CD4-positive, alpha-beta memory T cell (primary cell): Measurements from ENCODE around the gene SIGLEC10. TPM values are rescaled to one million over a fixed set of nuclear protein-coding genes. Genes with fewer than 3 reads are reported as not detected.
"Not testable (repeated sequence)": the region's sequence is repeated elsewhere in the genome, so short reads cannot be mapped to it uniquely, and the experiment has no call there.

ENCODE experiments used
- CTCF ChIA-PET: fragments of 350-600 bp; sonication (Branson Sonifier 250); formaldehyde crosslinking; loops from one replicate; lab custom pipeline; 2021; ENCODE audit warnings: inconsistent platforms; ENCODE audit not compliant: partially characterized antibody; lab: Charles Lee
- POLR2A ChIA-PET: fragments of 350-600 bp; sonication (Branson Sonifier 250); formaldehyde crosslinking; loops from one replicate; lab custom pipeline; 2021; ENCODE audit not compliant: partially characterized antibody; lab: Charles Lee
- DNase-seq, 5 donors: peaks; one replicate each; pipeline versions ENCODE4 v3.0.0 to v3.0.0-alpha.2; 2020 to 2022; ENCODE audit warnings: mixed read lengths in 1 of 5
- H3K27ac ChIP-seq: one replicate; pipeline ENCODE4 v1.7.0; 2013; ENCODE audit warnings: low read depth, low read length
- H3K27me3 ChIP-seq: 2 replicates; pipeline ENCODE4 v1.7.0; 2013; ENCODE audit warnings: mild to moderate bottlenecking, low read length, moderate library complexity; ENCODE audit not compliant: insufficient read depth
- H3K36me3 ChIP-seq: 2 replicates; pipeline ENCODE4 v1.7.0; 2013; ENCODE audit warnings: mild to moderate bottlenecking, low read length, moderate library complexity; ENCODE audit not compliant: insufficient read depth
- H3K4me1 ChIP-seq: 2 replicates; pipeline ENCODE4 v1.7.0; 2013; ENCODE audit warnings: mild to moderate bottlenecking, low read length, moderate library complexity; ENCODE audit not compliant: insufficient read depth
- H3K4me3 ChIP-seq, 2 donors: one replicate each; pipeline ENCODE4 v1.7.0; 2013; ENCODE audit warnings: low read length in 2 of 2, mild to moderate bottlenecking in 1 of 2
- H3K9me3 ChIP-seq, 2 donors: one replicate each; pipeline ENCODE4 v1.7.0; 2013; ENCODE audit warnings: low read length in 2 of 2, control low read depth in 1 of 2; ENCODE audit not compliant: control insufficient read depth in 1 of 2
- H3K27ac Mint-ChIP-seq, 7 donors: one replicate each; pipeline ENCODE4 v1.8.0; 2020 to 2021; ENCODE audit warnings: mixed read lengths in 7 of 7, mild to moderate bottlenecking in 6 of 7, inconsistent platforms in 3 of 7, moderate library complexity in 3 of 7
- H3K27me3 Mint-ChIP-seq, 2 donors: one replicate each; pipeline ENCODE4 v1.8.0; 2020 to 2021; ENCODE audit warnings: mixed read lengths in 2 of 2
- H3K36me3 Mint-ChIP-seq, 2 donors: one replicate each; pipeline ENCODE4 v1.8.0; 2020 to 2021; ENCODE audit warnings: mixed read lengths in 2 of 2, inconsistent platforms in 1 of 2, mild to moderate bottlenecking in 1 of 2
- H3K4me1 Mint-ChIP-seq, 4 donors: one replicate each; pipeline ENCODE4 v1.8.0; 2020 to 2021; ENCODE audit warnings: mixed read lengths in 4 of 4, mild to moderate bottlenecking in 1 of 4
- H3K4me3 Mint-ChIP-seq, 8 donors: one replicate each; pipeline ENCODE4 v1.8.0; 2020 to 2021; ENCODE audit warnings: mixed read lengths in 8 of 8, mild to moderate bottlenecking in 7 of 8, moderate library complexity in 6 of 8, inconsistent platforms in 3 of 8
- H3K9me3 Mint-ChIP-seq, 8 donors: one replicate each; pipeline ENCODE4 v1.8.0; 2020 to 2021; ENCODE audit warnings: mixed read lengths in 8 of 8, mild to moderate bottlenecking in 5 of 8, inconsistent platforms in 3 of 8, moderate library complexity in 1 of 8
- intact Hi-C: fragments of 100-400 bp; cut with micrococcal nuclease; formaldehyde crosslinking; loops from one replicate; pipeline ENCODE4 v1.15.1; 2023
- polyA plus RNA-seq, 2 donors: library from polyadenylated mRNA; unstranded; fragments of 300-500 nt; fragmentation: Illumina TruSeq; gene quantifications; one replicate each; pipeline ENCODE4 v1.2.3, GENCODE V29; 2021
- total RNA-seq, 2 experiments: library from RNA; stranded (reverse); gene quantifications; one replicate each; pipeline ENCODE4 v1.2.3, GENCODE V29; 2021

SIGLEC10 gene
- total and polyA plus RNA-seq, 4 experiments from 2014 or later, result 0.12 to 0.39 TPM; not detected in 2

DNA sequence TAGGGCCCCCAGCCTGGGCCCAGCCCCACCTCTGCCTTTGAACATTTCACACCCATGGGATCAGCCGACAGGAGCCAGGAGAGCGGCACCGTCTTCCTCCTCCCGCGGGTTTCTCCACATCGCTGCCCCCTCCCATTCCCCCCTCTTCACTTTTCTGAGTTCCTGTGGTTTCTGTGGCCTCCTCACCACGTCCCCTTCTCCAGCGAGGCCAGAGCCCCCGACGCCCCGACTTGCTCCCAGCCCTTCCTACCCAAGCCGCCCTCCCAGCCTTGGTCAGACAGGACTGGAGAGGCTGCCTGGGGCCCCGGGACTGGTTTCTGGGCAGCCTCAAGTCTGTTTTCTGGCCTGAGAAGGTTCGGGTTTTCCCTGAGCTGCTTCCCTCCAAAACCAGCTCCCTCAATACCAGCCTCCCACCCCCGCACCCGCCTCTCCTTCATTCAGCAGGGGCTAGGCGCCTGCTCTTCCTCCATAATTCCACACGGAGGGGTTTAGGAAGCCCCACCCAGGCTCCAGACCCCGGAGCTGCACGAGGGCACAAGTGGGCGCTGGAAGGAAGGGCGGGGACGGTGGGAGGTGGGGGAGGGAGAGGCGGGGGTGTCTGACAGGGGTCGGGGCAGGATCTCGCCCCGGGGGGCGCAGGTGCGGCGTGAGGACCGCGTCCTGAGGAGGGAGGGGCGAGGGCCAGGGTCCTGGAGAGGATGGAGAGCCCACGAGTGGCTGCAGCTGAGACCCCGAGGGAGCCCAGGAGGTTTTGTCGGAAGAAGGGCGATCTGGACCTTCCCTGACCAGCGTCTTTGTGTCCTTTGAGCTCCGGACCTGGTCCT, 4.0 kb upstream of the SIGLEC10 start:
- H3K27ac Mint-ChIP-seq, result peak overlapping the region in 1 of 7 donors; percentile 24
- H3K4me1 Mint-ChIP-seq, result peaks cover 0 to 8% (median 3%) of the 10 kb centered on the region in 4 donors
- H3K9me3 ChIP-seq, result no peaks in the 10 kb centered on the region
- no peaks in the 10 kb centered on the region for H3K9me3 Mint-ChIP-seq
- DNase-seq, result no peak
- no peak overlapping the region for H3K4me3 Mint-ChIP-seq
- POLR2A ChIA-PET, result interaction anchor here (1.4 to 1.9 kb wide), 2 partner anchors 21 to 93 kb away, joined by 3 to 11 read pairs; no protein-coding TSS in a partner anchor
- H3K36me3 ChIP-seq, result no peaks in the 10 kb centered on the region
- H3K4me1 ChIP-seq, result no peaks in the 10 kb centered on the region
- no peak overlapping the region for H3K27ac ChIP-seq
- H3K36me3 Mint-ChIP-seq, result no peaks in the 10 kb centered on the region
- intact Hi-C loops, result loop anchor here (1.0 to 2.0 kb wide), 4 partner anchors 20 to 235 kb away; no protein-coding TSS in a partner anchor
- H3K4me3 ChIP-seq, result no peak overlapping the region
- CTCF ChIA-PET, result interaction anchor here (0.6 to 7.3 kb wide), 18 partner anchors 10 to 356 kb away, joined by 3 to 84 read pairs (median 3); no protein-coding TSS in a partner anchor
- H3K27me3 ChIP-seq, result no peaks in the 10 kb centered on the region
- peaks cover 11 to 20% of the 10 kb centered on the region in 2 donors for H3K27me3 Mint-ChIP-seq

GRCh38 chr19:51420511-51420910, 3.1 kb upstream of the SIGLEC10 start:
- H3K4me3 ChIP-seq, H3K36me3 ChIP-seq, H3K9me3 Mint-ChIP-seq, H3K36me3 Mint-ChIP-seq, DNase-seq, intact Hi-C loops, H3K27me3 ChIP-seq, H3K4me1 Mint-ChIP-seq, H3K9me3 ChIP-seq, H3K4me1 ChIP-seq, H3K27ac Mint-ChIP-seq, H3K4me3 Mint-ChIP-seq, POLR2A ChIA-PET, H3K27ac ChIP-seq: not testable (repeated sequence)
- peaks cover 12 to 20% of the 10 kb centered on the region in 2 donors for H3K27me3 Mint-ChIP-seq
- CTCF ChIA-PET, result interaction anchor here (1.3 to 7.3 kb wide), 7 partner anchors 20 to 238 kb away, joined by 3 to 84 read pairs (median 11); no protein-coding TSS in a partner anchor

DNA sequence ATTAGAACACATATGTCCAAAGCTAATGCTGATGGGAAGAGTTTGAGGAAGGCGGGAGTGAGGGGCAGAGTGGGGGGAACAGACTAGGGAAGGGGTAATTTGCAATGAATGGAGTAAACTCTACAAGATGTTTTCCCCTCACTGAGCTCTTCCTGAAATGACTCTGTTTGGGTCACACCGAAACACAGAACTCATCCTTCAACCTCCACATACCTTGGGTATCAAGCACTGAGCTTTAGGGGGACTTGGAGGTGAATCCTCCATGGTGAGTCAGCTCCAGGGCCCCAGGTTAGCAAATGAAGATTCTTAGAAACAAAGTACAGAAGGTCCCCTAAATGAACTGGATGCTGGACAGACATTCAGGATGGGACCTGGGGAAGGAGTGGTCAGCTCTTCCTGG, 1.3 kb upstream of the SIGLEC10 start:
- Histone ChIP-seq H3K4me3 (no peak overlapping the region), H3K4me1 (no peaks in the 10 kb centered on the region), H3K9me3 (no peaks in the 10 kb centered on the region), H3K27me3 (no peaks in the 10 kb centered on the region), H3K36me3 (no peaks in the 10 kb centered on the region), H3K27ac (no peak overlapping the region)
- Mint-ChIP-seq H3K27ac (no peak overlapping the region), H3K4me1 (peaks cover 0 to 8% (median 4%) of the 10 kb centered on the region in 4 donors), H3K27me3 (peaks cover 12 to 20% of the 10 kb centered on the region in 2 donors), H3K9me3 (no peaks in the 10 kb centered on the region), H3K4me3 (no peak overlapping the region), H3K36me3 (no peaks in the 10 kb centered on the region)
- no peak for DNase-seq
- ChIA-PET CTCF (interaction anchor here (0.9 to 7.3 kb wide), 6 partner anchors 18 to 238 kb away, joined by 3 to 51 read pairs (median 8); no protein-coding TSS in a partner anchor), POLR2A (interaction anchor here (1.0 kb wide), 1 partner anchor 23 kb away, joined by 3 read pairs; no protein-coding TSS in a partner anchor)
- intact Hi-C loops, result no loop called here

DNA sequence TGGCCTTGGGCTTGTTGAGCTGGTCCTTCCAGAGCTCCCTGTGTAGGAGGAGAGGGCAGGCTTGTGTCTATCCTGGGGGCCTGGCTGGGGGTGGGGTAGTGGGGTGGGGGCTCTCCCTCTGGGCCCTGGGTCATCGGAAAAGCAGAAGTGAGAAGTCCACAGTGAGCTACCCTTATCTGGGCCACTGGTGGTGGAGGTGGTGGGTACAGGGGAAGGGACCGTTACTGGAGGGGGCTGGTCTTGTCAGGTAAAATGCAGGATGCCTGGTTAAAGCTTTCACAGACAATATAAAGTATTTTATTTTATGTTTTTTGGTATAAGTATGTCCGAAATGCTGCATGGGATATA, 342 bp upstream of the SIGLEC10 start:
- no peaks in the 10 kb centered on the region for H3K9me3 ChIP-seq
- Mint-ChIP-seq H3K27me3 (peaks cover 12 to 19% of the 10 kb centered on the region in 2 donors), H3K36me3 (no peaks in the 10 kb centered on the region), H3K4me3 (no peak overlapping the region), H3K4me1 (peaks cover 0 to 8% (median 4%) of the 10 kb centered on the region in 4 donors), H3K9me3 (no peaks in the 10 kb centered on the region), H3K27ac (peak overlapping the region in 1 of 7 donors; percentile 27)
- no peak overlapping the region for H3K4me3 ChIP-seq
- CTCF ChIA-PET, result interaction anchor here (0.9 to 7.3 kb wide), 8 partner anchors 15 to 239 kb away, joined by 3 to 51 read pairs (median 4); no protein-coding TSS in a partner anchor
- no peaks in the 10 kb centered on the region for H3K36me3 ChIP-seq
- H3K27me3 ChIP-seq, result no peaks in the 10 kb centered on the region
- H3K4me1 ChIP-seq, result no peaks in the 10 kb centered on the region
- POLR2A ChIA-PET, result interaction anchor here (1.0 kb wide), 1 partner anchor 24 kb away, joined by 3 read pairs; no protein-coding TSS in a partner anchor
- intact Hi-C loops, result no loop called here
- no peak overlapping the region for H3K27ac ChIP-seq
- DNase-seq, result no peak

GRCh38 chr19:51416422-51416821, 1.0 kb downstream of the SIGLEC10 start:
- H3K9me3 Mint-ChIP-seq, DNase-seq, H3K27ac ChIP-seq, H3K27me3 ChIP-seq, H3K4me1 Mint-ChIP-seq, H3K27ac Mint-ChIP-seq, H3K4me3 Mint-ChIP-seq, intact Hi-C loops, H3K9me3 ChIP-seq, H3K4me1 ChIP-seq, POLR2A ChIA-PET, H3K4me3 ChIP-seq, H3K36me3 ChIP-seq, H3K36me3 Mint-ChIP-seq: not testable (repeated sequence)
- peaks cover 12 to 16% of the 10 kb centered on the region in 2 donors for H3K27me3 Mint-ChIP-seq
- CTCF ChIA-PET, result interaction anchor here (7.3 kb wide), 1 partner anchor 99 kb away, joined by 51 read pairs; no protein-coding TSS in a partner anchor

GRCh38 chr19:51415187-51415586, 2.3 kb downstream of the SIGLEC10 start:
- Mint-ChIP-seq H3K9me3 (peaks cover 0 to 2% (median 0%) of the 10 kb centered on the region in 8 donors), H3K4me1 (peaks cover 0 to 3% (median 0%) of the 10 kb centered on the region in 4 donors), H3K4me3 (no peak overlapping the region), H3K27me3 (peaks cover 12 to 16% of the 10 kb centered on the region in 2 donors), H3K36me3 (no peaks in the 10 kb centered on the region), H3K27ac (no peak overlapping the region)
- Histone ChIP-seq H3K9me3 (no peaks in the 10 kb centered on the region), H3K27ac (no peak overlapping the region), H3K4me3 (no peak overlapping the region), H3K4me1 (no peaks in the 10 kb centered on the region), H3K27me3 (no peaks in the 10 kb centered on the region), H3K36me3 (no peaks in the 10 kb centered on the region)
- intact Hi-C loops, result no loop called here
- ChIA-PET POLR2A (no interaction called here), CTCF (no interaction called here)
- no peak for DNase-seq
